ENCODE data around the gene GPR50.

GPR50 gene

GRCh38 chrX:151227627-151228026 lies 51.2 kb downstream of the GPR50 start:
- TF ChIP-seq ZNF416 (tag by site-specific recombination; IDR thresholded peaks at IDR 0.05) (no peak), OVOL3 (tag by site-specific recombination; IDR thresholded peaks at IDR 0.05) (no peak), ZNF692 (tag by site-specific recombination; IDR thresholded peaks at IDR 0.05) (no peak), ZNF169 (tag by site-specific recombination; IDR thresholded peaks at IDR 0.05) (no peak)
- H3K4me1 ChIP-seq (ENCODE audit: control insufficient read depth, insufficient read depth, low read length), result no peaks in the 10 kb centered on the region
- CTCF ChIA-PET, result interaction anchor here (1.7 kb wide), 1 partner anchor 76 kb away, joined by 3 read pairs; no protein-coding TSS in a partner anchor
- no peaks in the 10 kb centered on the region for H3K9me3 ChIP-seq (ENCODE audit: control insufficient read depth, insufficient read depth, low read depth, low read length)
- POLR2A ChIA-PET, result no interaction called here
- no peak overlapping the region for H3K27ac ChIP-seq (ENCODE audit: extremely low read depth, low read depth, low read length)
- no peak overlapping the region for H3K4me3 ChIP-seq (ENCODE audit: low read depth, low read length)
- no peaks in the 10 kb centered on the region for H3K36me3 ChIP-seq (ENCODE audit: control insufficient read depth in 2 of 2, insufficient read depth in 1 of 2, low read length in 2 of 2)

- Histone ChIP-seq H3K4me1 (ENCODE audit: control insufficient read depth, insufficient read depth, low read length) (no peaks in the 10 kb centered on the region), H3K27ac (ENCODE audit: extremely low read depth, low read depth, low read length) (no peak overlapping the region), H3K4me3 (ENCODE audit: low read depth, low read length) (no peak overlapping the region), H3K36me3 (ENCODE audit: control insufficient read depth in 2 of 2, insufficient read depth in 1 of 2, low read length in 2 of 2) (no peaks in the 10 kb centered on the region), H3K9me3 (ENCODE audit: control insufficient read depth, insufficient read depth, low read depth, low read length) (no peaks in the 10 kb centered on the region)
- TF ChIP-seq HIC1 (tag by site-specific recombination; IDR thresholded peaks at IDR 0.05) (no peak), ZNF843 (tag by site-specific recombination; IDR thresholded peaks at IDR 0.05) (no peak), ZNF426 (tag by site-specific recombination; IDR thresholded peaks at IDR 0.05) (no peak)
- CTCF ChIA-PET, result no interaction called here
- POLR2A ChIA-PET, result no interaction called here
Observed at GRCh38 chrX:151228935-151229334, 52.6 kb downstream of the GPR50 start.
